ENCODE data around the gene ZNF678.
"Not testable (repeated sequence)": the region's sequence is repeated elsewhere in the genome, so short reads cannot be mapped to it uniquely, and the experiment has no call there.

ZNF678 gene

GRCh38 chr1:227709451-227709850 is 146.1 kb downstream of the ZNF678 start:
- in situ Hi-C loops (cut with HindIII; ENCODE audit: low sequenced_read_pairs): no loop called here

- in situ Hi-C loops (cut with HindIII; ENCODE audit: low sequenced_read_pairs): not testable (repeated sequence)
Observed at GRCh38 chr1:227710474-227710873, 147.1 kb downstream of the ZNF678 start.

GRCh38 chr1:227712648-227713047 is 149.3 kb downstream of the ZNF678 start:
- in situ Hi-C loops (cut with HindIII; ENCODE audit: low sequenced_read_pairs): no loop called here

- in situ Hi-C loops (cut with HindIII; ENCODE audit: low sequenced_read_pairs): no loop called here
Observed at GRCh38 chr1:227718932-227719331, 155.6 kb downstream of the ZNF678 start.

GRCh38 chr1:227723474-227723873 is 160.1 kb downstream of the ZNF678 start:
- in situ Hi-C loops (cut with HindIII; ENCODE audit: low sequenced_read_pairs): no loop called here

- in situ Hi-C loops (cut with HindIII; ENCODE audit: low sequenced_read_pairs): no loop called here
Observed at GRCh38 chr1:227725046-227725445, 161.7 kb downstream of the ZNF678 start.

GRCh38 chr1:227726318-227726717 is 163.0 kb downstream of the ZNF678 start:
- in situ Hi-C loops (cut with HindIII; ENCODE audit: low sequenced_read_pairs): no loop called here
